NCI-H2227 (cell line): Measurements from ENCODE around the gene IQGAP1.
"Not testable (repeated sequence)": the region's sequence is repeated elsewhere in the genome, so short reads cannot be mapped to it uniquely, and the experiment has no call there.

Experiments
- DNase-seq: peaks from one replicate; lab custom pipeline; 2025; ENCODE audit not compliant: unreplicated experiment; lab: John Stamatoyannopoulos, UW

IQGAP1 gene

GRCh38 chr15:90376789-90377188 lies 11.3 kb upstream of the IQGAP1 start:
- no peak for DNase-seq

GRCh38 chr15:90379263-90379662 lies 8.8 kb upstream of the IQGAP1 start:
- DNase-seq = no peak

GRCh38 chr15:90381515-90381914 lies 6.5 kb upstream of the IQGAP1 start:
- DNase-seq = no peak

- DNase-seq = no peak
Observed at GRCh38 chr15:90382320-90382719, 5.7 kb upstream of the IQGAP1 start.

- no peak for DNase-seq
Observed at GRCh38 chr15:90386221-90386620, 1.8 kb upstream of the IQGAP1 start.

- peak; percentile 69 for DNase-seq
Observed at GRCh38 chr15:90388462-90389380, 679 bp downstream of the IQGAP1 start.

GRCh38 chr15:90389513-90389912 lies 1.5 kb downstream of the IQGAP1 start:
- DNase-seq = no peak

- DNase-seq = no peak
Observed at GRCh38 chr15:90393040-90393439, 5.0 kb downstream of the IQGAP1 start.

- DNase-seq = no peak
Observed at GRCh38 chr15:90394074-90394473, 6.0 kb downstream of the IQGAP1 start.

- no peak for DNase-seq
Observed at GRCh38 chr15:90394748-90395442, 6.9 kb downstream of the IQGAP1 start.

- DNase-seq = no peak
Observed at GRCh38 chr15:90396321-90396720, 8.3 kb downstream of the IQGAP1 start.

- no peak for DNase-seq
Observed at GRCh38 chr15:90400005-90400758, 12.1 kb downstream of the IQGAP1 start.

- DNase-seq = peak; percentile 70
Observed at GRCh38 chr15:90400759-90401314, 12.8 kb downstream of the IQGAP1 start.

- DNase-seq = no peak
Observed at GRCh38 chr15:90401495-90401894, 13.5 kb downstream of the IQGAP1 start.

- DNase-seq = no peak
Observed at GRCh38 chr15:90402223-90402622, 14.2 kb downstream of the IQGAP1 start.

- DNase-seq = no peak
Observed at GRCh38 chr15:90402767-90403166, 14.7 kb downstream of the IQGAP1 start.

- DNase-seq = no peak
Observed at GRCh38 chr15:90405055-90405607, 17.1 kb downstream of the IQGAP1 start.

GRCh38 chr15:90407336-90407735 lies 19.3 kb downstream of the IQGAP1 start:
- DNase-seq = no peak

GRCh38 chr15:90407871-90408317 lies 19.9 kb downstream of the IQGAP1 start:
- no peak for DNase-seq

- DNase-seq = no peak
Observed at GRCh38 chr15:90408657-90409056, 20.6 kb downstream of the IQGAP1 start.

- not testable (repeated sequence) for DNase-seq
Observed at GRCh38 chr15:90409587-90409986, 21.5 kb downstream of the IQGAP1 start.
